ENCODE measurements around the gene TRPV3. TPM values are rescaled to one million over a fixed set of nuclear protein-coding genes. Genes with fewer than 3 reads are reported as not detected.

Gene TRPV3
- total RNA-seq, 2 experiments from 2014 or later = 0.06 TPM; not detected in 1

- no peaks in the 10 kb centered on the region for H3K4me1 ChIP-seq (ENCODE audit: insufficient read depth, low read length, poor library complexity, severe bottlenecking)
- DNase-seq (ENCODE audit: low spot score) = no peak
- no TSS peak for BruUV-seq (replicated peaks)
- no peaks in the 10 kb centered on the region for H3K9me2 ChIP-seq (ENCODE audit: insufficient read depth, low read length)
- H3K79me2 ChIP-seq (ENCODE audit: insufficient read depth, low read depth, low read length) = no peaks in the 10 kb centered on the region
- H3K4me3 ChIP-seq (ENCODE audit: low read depth, low read length, poor library complexity, severe bottlenecking) = no peak overlapping the region
- H4K20me1 ChIP-seq (ENCODE audit: insufficient read depth, low read length) = no peaks in the 10 kb centered on the region
- H3K9me3 ChIP-seq (ENCODE audit: low read length) = no peaks in the 10 kb centered on the region
- intact Hi-C loops (cut with micrococcal nuclease; ENCODE audit: unreplicated experiment) = no loop called here
- POLR2A ChIA-PET = no interaction called here
- CTCF ChIA-PET (ENCODE audit: unreplicated experiment) = no interaction called here
- H3K36me3 ChIP-seq (ENCODE audit: insufficient read depth, low read length) = no peaks in the 10 kb centered on the region
- TF ChIP-seq EZH2phosphoT487 (IDR thresholded peaks at IDR 0.05; ENCODE audit: borderline replicate concordance, low read depth, low read length) (no peak), CTCF (conservative IDR thresholded peaks at IDR 0.05; ENCODE audit: low read length) (no peak)
- no peak overlapping the region for H2AFZ ChIP-seq (ENCODE audit: low read length)
- no peak overlapping the region for H3K27ac ChIP-seq (ENCODE audit: low read depth, low read length, poor library complexity, severe bottlenecking)
- no peak overlapping the region for H3K4me2 ChIP-seq (ENCODE audit: low read length)
These were observed 11.1 kb downstream of the TRPV3 start for GRCh38 chr17:3546521-3546920.

GRCh38 chr17:3545151-3545550, 12.5 kb downstream of the TRPV3 start:
- TF ChIP-seq CTCF (conservative IDR thresholded peaks at IDR 0.05; ENCODE audit: low read length) = no peak
- TF ChIP-seq EZH2phosphoT487 (IDR thresholded peaks at IDR 0.05; ENCODE audit: borderline replicate concordance, low read depth, low read length) = no peak
- Histone ChIP-seq H3K36me3 (ENCODE audit: insufficient read depth, low read length) (no peaks in the 10 kb centered on the region), H3K79me2 (ENCODE audit: insufficient read depth, low read depth, low read length) (no peaks in the 10 kb centered on the region), H3K9me3 (ENCODE audit: low read length) (no peaks in the 10 kb centered on the region), H3K4me2 (ENCODE audit: low read length) (no peak overlapping the region), H3K4me1 (ENCODE audit: insufficient read depth, low read length, poor library complexity, severe bottlenecking) (no peaks in the 10 kb centered on the region), H3K9me2 (ENCODE audit: insufficient read depth, low read length) (no peaks in the 10 kb centered on the region), H3K4me3 (ENCODE audit: low read depth, low read length, poor library complexity, severe bottlenecking) (no peak overlapping the region), H4K20me1 (ENCODE audit: insufficient read depth, low read length) (no peaks in the 10 kb centered on the region), H3K27ac (ENCODE audit: low read depth, low read length, poor library complexity, severe bottlenecking) (no peak overlapping the region), H2AFZ (ENCODE audit: low read length) (no peak overlapping the region)
- no TSS peak for BruUV-seq (replicated peaks)
- intact Hi-C loops (cut with micrococcal nuclease; ENCODE audit: unreplicated experiment) = no loop called here
- CTCF ChIA-PET (ENCODE audit: unreplicated experiment) = no interaction called here
- no peak for DNase-seq (ENCODE audit: low spot score)
- POLR2A ChIA-PET = interaction anchor here (1.4 kb wide), 1 partner anchor 8 kb away, joined by 4 read pairs; no protein-coding TSS in a partner anchor

GRCh38 chr17:3544365-3544764, 13.2 kb downstream of the TRPV3 start:
- intact Hi-C loops (cut with micrococcal nuclease; ENCODE audit: unreplicated experiment) = no loop called here
- H3K9me3 ChIP-seq (ENCODE audit: low read length) = no peaks in the 10 kb centered on the region
- CTCF ChIA-PET (ENCODE audit: unreplicated experiment) = no interaction called here
- no peak for DNase-seq (ENCODE audit: low spot score)
- no peaks in the 10 kb centered on the region for H3K36me3 ChIP-seq (ENCODE audit: insufficient read depth, low read length)
- no peak overlapping the region for H3K27ac ChIP-seq (ENCODE audit: low read depth, low read length, poor library complexity, severe bottlenecking)
- no peak overlapping the region for H3K4me2 ChIP-seq (ENCODE audit: low read length)
- no peak overlapping the region for H3K4me3 ChIP-seq (ENCODE audit: low read depth, low read length, poor library complexity, severe bottlenecking)
- no peak overlapping the region for H2AFZ ChIP-seq (ENCODE audit: low read length)
- no TSS peak for BruUV-seq (replicated peaks)
- POLR2A ChIA-PET = no interaction called here
- H3K79me2 ChIP-seq (ENCODE audit: insufficient read depth, low read depth, low read length) = no peaks in the 10 kb centered on the region
- no peak for TF ChIP-seq EZH2phosphoT487 (IDR thresholded peaks at IDR 0.05; ENCODE audit: borderline replicate concordance, low read depth, low read length)
- no peak for TF ChIP-seq CTCF (conservative IDR thresholded peaks at IDR 0.05; ENCODE audit: low read length)
- no peaks in the 10 kb centered on the region for H3K4me1 ChIP-seq (ENCODE audit: insufficient read depth, low read length, poor library complexity, severe bottlenecking)
- no peaks in the 10 kb centered on the region for H4K20me1 ChIP-seq (ENCODE audit: insufficient read depth, low read length)
- no peaks in the 10 kb centered on the region for H3K9me2 ChIP-seq (ENCODE audit: insufficient read depth, low read length)

Data from OCI-LY7 (cell line).